Measurements from ENCODE around the gene ATXN7.

DNA sequence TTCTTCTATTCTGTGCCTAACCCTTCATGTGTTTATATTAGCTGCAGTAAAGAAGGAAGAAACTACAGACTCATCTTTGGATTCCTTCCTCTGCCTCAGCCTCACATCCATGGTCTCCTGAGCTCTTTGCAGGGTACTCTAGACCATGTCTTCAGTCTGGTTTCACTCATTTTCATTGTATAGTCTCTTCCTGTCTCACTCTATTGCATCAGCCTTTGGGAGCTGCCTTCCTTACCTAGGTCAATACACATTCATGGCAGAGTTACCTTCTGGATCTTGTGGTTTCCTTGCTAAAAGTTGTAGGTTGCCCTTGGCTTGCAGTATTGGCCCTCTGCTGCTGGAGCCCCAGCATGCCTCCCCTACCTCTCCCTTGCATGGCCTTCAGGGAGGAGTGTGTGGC lies 80.0 kb downstream of the ATXN7 start:
- TF ChIP-seq CBFB (IDR thresholded peaks at IDR 0.05; ENCODE audit: low read depth) (no peak), CEBPB (IDR thresholded peaks at IDR 0.05; ENCODE audit: borderline replicate concordance in 1 of 2, low read depth in 2 of 2, low read length in 2 of 2) (no peak), JUNB (IDR thresholded peaks at IDR 0.05) (no peak), POLR2A (IDR thresholded peaks at IDR 0.05; ENCODE audit: low read depth, low read length) (no peak), NR2C2 (IDR thresholded peaks at IDR 0.05; ENCODE audit: borderline replicate concordance, control insufficient read depth, insufficient read length, low read depth) (no peak), PAX8 (IDR thresholded peaks at IDR 0.05) (no peak), EP300 (IDR thresholded peaks at IDR 0.05; ENCODE audit: borderline replicate concordance in 1 of 2, control insufficient read depth in 1 of 2, low read depth in 2 of 2, low read length in 2 of 2) (no peak), KDM1A (IDR thresholded peaks at IDR 0.05; ENCODE audit: borderline replicate concordance) (no peak), CTCF (IDR thresholded peaks at IDR 0.05 in 2 of 3, conservative IDR thresholded peaks at IDR 0.05 in 1 of 3; ENCODE audit: control insufficient read depth in 2 of 3, extremely low read depth in 1 of 3, insufficient read depth in 1 of 3, low read depth in 3 of 3, low read length in 3 of 3) (no peak), GABPA (IDR thresholded peaks at IDR 0.05; ENCODE audit: low read depth) (no peak)

Data from GM12878 (cell line).